Osteoblast (primary cell): Measurements from ENCODE around the gene HHAT. TPM values are rescaled to one million over a fixed set of nuclear protein-coding genes. Genes with fewer than 3 reads are reported as not detected.

Source experiments
- DNase-seq: peaks from one replicate; pipeline ENCODE4 v3.0.0; 2011; ENCODE audit warnings: low spot score, mixed read lengths; ENCODE audit not compliant: insufficient read length; ENCODE audit errors: missing footprints
- H2AFZ ChIP-seq: 2 replicates; pipeline ENCODE4 v1.6.0; 2011; ENCODE audit warnings: mild to moderate bottlenecking, low read length
- H3K27ac ChIP-seq: 2 replicates; pipeline ENCODE4 v1.5.1; 2011; ENCODE audit warnings: mild to moderate bottlenecking, low read depth, low read length, moderate library complexity
- H3K27me3 ChIP-seq: 2 replicates; pipeline ENCODE4 v1.6.0; 2012; ENCODE audit warnings: mild to moderate bottlenecking, control low read depth, inconsistent platforms, low read length, moderate library complexity; ENCODE audit not compliant: insufficient read depth
- H3K36me3 ChIP-seq: 2 replicates; pipeline ENCODE4 v1.5.1; 2011; ENCODE audit warnings: mild to moderate bottlenecking, low read length, control low read depth, moderate library complexity; ENCODE audit not compliant: insufficient read depth
- H3K4me1 ChIP-seq: 2 replicates; pipeline ENCODE4 v1.5.1; 2011; ENCODE audit warnings: mild to moderate bottlenecking, low read length, control low read depth, moderate library complexity; ENCODE audit not compliant: insufficient read depth
- H3K4me2 ChIP-seq: 2 replicates; pipeline ENCODE4 v1.6.0; 2011; ENCODE audit warnings: mild to moderate bottlenecking, low read length; ENCODE audit not compliant: insufficient read depth
- H3K4me3 ChIP-seq: fragments of 200-600 bp; sonication (generic); 3 replicates; pipeline ENCODE4 v1.5.1; 2012; ENCODE audit warnings: mild to moderate bottlenecking, low read length, inconsistent platforms; ENCODE audit not compliant: insufficient read depth
- H3K79me2 ChIP-seq: 2 replicates; pipeline ENCODE4 v1.6.0; 2012; ENCODE audit warnings: mild to moderate bottlenecking, low read length, control low read depth, inconsistent platforms; ENCODE audit not compliant: insufficient read depth
- H3K9me3 ChIP-seq: 2 replicates; pipeline ENCODE4 v1.5.1; 2011; ENCODE audit warnings: low read depth, low read length, control low read depth
- H4K20me1 ChIP-seq: 2 replicates; pipeline ENCODE4 v1.6.0; 2012; ENCODE audit warnings: mild to moderate bottlenecking, low read length, control low read depth; ENCODE audit not compliant: insufficient read depth
- CTCF ChIP-seq: IDR thresholded peaks from 2 replicates; pipeline ENCODE4 v1.5.1; 2011; ENCODE audit warnings: mild to moderate bottlenecking, low read depth, low read length, moderate library complexity; ENCODE audit errors: extremely low read depth
- total RNA-seq: library from RNA; depleted of rRNA; stranded (reverse); fragments of >200 nt; gene quantifications from 2 replicates; pipeline ENCODE4 v1.2.3, GENCODE V29; 2012

Gene HHAT
- total RNA-seq, 1 donor: 5.1 TPM

GRCh38 chr1:210558302-210558701, 229.6 kb downstream of the HHAT start:
- no peaks in the 10 kb centered on the region for H3K27me3 ChIP-seq
- H3K4me1 ChIP-seq: no peaks in the 10 kb centered on the region
- no peaks in the 10 kb centered on the region for H3K36me3 ChIP-seq
- TF ChIP-seq CTCF: no peak
- H3K9me3 ChIP-seq: no peaks in the 10 kb centered on the region
- H3K27ac ChIP-seq: no peak overlapping the region
- no peak for DNase-seq
- no peaks in the 10 kb centered on the region for H3K79me2 ChIP-seq
- no peak overlapping the region for H3K4me3 ChIP-seq
- no peak overlapping the region for H3K4me2 ChIP-seq
- H2AFZ ChIP-seq: no peak overlapping the region
- H4K20me1 ChIP-seq: no peaks in the 10 kb centered on the region

DNA sequence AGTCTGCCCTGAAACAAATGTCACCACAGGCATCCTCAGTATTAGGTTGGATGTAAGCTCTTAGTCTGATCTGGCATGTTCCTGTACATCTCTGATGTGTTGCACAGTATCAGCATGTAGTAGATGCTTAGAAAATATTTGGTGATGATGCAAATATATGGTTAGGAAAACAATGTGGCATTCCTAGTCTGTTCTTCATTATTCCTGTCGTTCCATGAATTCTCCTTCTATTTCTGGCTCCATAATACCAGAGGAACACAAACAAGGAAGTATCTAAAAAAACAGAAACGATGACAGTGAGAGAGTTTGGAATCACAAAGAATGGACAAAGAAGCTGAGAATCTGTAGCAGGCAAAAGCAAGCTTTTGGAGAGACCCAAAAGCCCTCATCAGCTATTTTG, 236.6 kb downstream of the HHAT start:
- no peak overlapping the region for H3K4me3 ChIP-seq
- H3K36me3 ChIP-seq: no peaks in the 10 kb centered on the region
- no peak overlapping the region for H2AFZ ChIP-seq
- H3K4me2 ChIP-seq: no peak overlapping the region
- TF ChIP-seq CTCF: no peak
- H3K79me2 ChIP-seq: no peaks in the 10 kb centered on the region
- no peaks in the 10 kb centered on the region for H3K9me3 ChIP-seq
- no peak overlapping the region for H3K27ac ChIP-seq
- no peaks in the 10 kb centered on the region for H3K27me3 ChIP-seq
- no peaks in the 10 kb centered on the region for H3K4me1 ChIP-seq
- no peaks in the 10 kb centered on the region for H4K20me1 ChIP-seq
- DNase-seq: peak; percentile 60

DNA sequence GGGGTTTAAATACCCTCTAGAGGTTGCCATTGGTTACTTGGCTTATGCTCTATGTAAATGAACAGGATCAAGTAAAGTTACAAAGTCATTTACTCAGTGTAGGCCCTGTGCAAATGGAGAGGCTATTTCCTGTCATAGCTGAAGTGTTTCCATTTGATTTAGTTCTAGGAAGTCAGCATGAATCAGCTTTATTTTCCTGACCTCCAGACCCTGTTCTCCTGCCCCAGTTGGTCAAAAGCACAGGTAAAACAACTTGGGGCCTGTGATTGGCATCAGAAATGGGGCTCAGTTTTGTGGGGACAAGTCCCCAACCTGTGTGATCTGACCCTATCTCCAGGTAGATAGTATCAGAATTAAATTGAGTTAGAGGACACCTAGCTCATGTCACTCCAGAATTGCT, 239.9 kb downstream of the HHAT start:
- DNase-seq: no peak
- H3K4me1 ChIP-seq: no peaks in the 10 kb centered on the region
- no peaks in the 10 kb centered on the region for H3K9me3 ChIP-seq
- H2AFZ ChIP-seq: no peak overlapping the region
- H4K20me1 ChIP-seq: no peaks in the 10 kb centered on the region
- no peaks in the 10 kb centered on the region for H3K27me3 ChIP-seq
- H3K4me2 ChIP-seq: no peak overlapping the region
- H3K4me3 ChIP-seq: no peak overlapping the region
- H3K79me2 ChIP-seq: no peaks in the 10 kb centered on the region
- TF ChIP-seq CTCF: no peak
- H3K27ac ChIP-seq: no peak overlapping the region
- H3K36me3 ChIP-seq: no peaks in the 10 kb centered on the region

- H3K79me2 ChIP-seq: no peaks in the 10 kb centered on the region
- H3K4me3 ChIP-seq: no peak overlapping the region
- DNase-seq: no peak
- no peaks in the 10 kb centered on the region for H3K4me1 ChIP-seq
- no peak overlapping the region for H2AFZ ChIP-seq
- no peak overlapping the region for H3K27ac ChIP-seq
- H4K20me1 ChIP-seq: no peaks in the 10 kb centered on the region
- no peak overlapping the region for H3K4me2 ChIP-seq
- no peaks in the 10 kb centered on the region for H3K36me3 ChIP-seq
- TF ChIP-seq CTCF: no peak
- no peaks in the 10 kb centered on the region for H3K27me3 ChIP-seq
- no peaks in the 10 kb centered on the region for H3K9me3 ChIP-seq
Measured at GRCh38 chr1:210570116-210570515, 241.4 kb downstream of the HHAT start.
